DND-41 (cell line): ENCODE measurements around the gene POLE2.
"Not testable (repeated sequence)": the region's sequence is repeated elsewhere in the genome, so short reads cannot be mapped to it uniquely, and the experiment has no call there.

Experiments
- ATAC-seq: fragments of 200-7000 bp; cut with Tn5 transposase; 3 replicates; pipeline ENCODE4 v1.9.1; 2021; ENCODE audit warnings: low read depth; ENCODE audit not compliant: insufficient read depth
- DNase-seq: peaks from one replicate; pipeline ENCODE4 v3.0.0-alpha.2; 2020
- H2AFZ ChIP-seq: 2 replicates; pipeline ENCODE4 v1.6.0; 2012; ENCODE audit warnings: low read depth, low read length
- H3K27ac ChIP-seq: 2 replicates; pipeline ENCODE4 v1.5.1; 2012; ENCODE audit warnings: low read length, inconsistent platforms
- H3K27me3 ChIP-seq: fragments of 200-600 bp; sonication (generic); 2 replicates; pipeline ENCODE4 v1.6.0; 2012; ENCODE audit warnings: low read length, mild to moderate bottlenecking, inconsistent platforms; ENCODE audit not compliant: insufficient read depth, poor library complexity
- H3K36me3 ChIP-seq: 2 replicates; pipeline ENCODE4 v1.5.1; 2012; ENCODE audit warnings: low read length, inconsistent platforms; ENCODE audit not compliant: insufficient read depth
- H3K4me1 ChIP-seq: 2 replicates; pipeline ENCODE4 v1.5.1; 2012; ENCODE audit warnings: mild to moderate bottlenecking, low read length; ENCODE audit not compliant: insufficient read depth
- H3K4me2 ChIP-seq: 2 replicates; pipeline ENCODE4 v1.6.0; 2012; ENCODE audit warnings: mild to moderate bottlenecking, moderate library complexity, low read length, inconsistent platforms; ENCODE audit not compliant: insufficient read depth
- H3K4me3 ChIP-seq, 2 experiments: fragments of 200-600 bp in 1 of 2; shearing (Covaris generic) in 1 of 2; 2 replicates each; pipeline ENCODE4 v1.5.1; 2012 to 2016; ENCODE audit warnings: inconsistent platforms in 2 of 2, low read length in 2 of 2, mild to moderate bottlenecking in 2 of 2, low read depth in 1 of 2, moderate library complexity in 1 of 2
- H3K79me2 ChIP-seq: 2 replicates; pipeline ENCODE4 v1.6.0; 2012; ENCODE audit warnings: low read length, inconsistent platforms; ENCODE audit not compliant: insufficient read depth
- H3K9ac ChIP-seq: 2 replicates; pipeline ENCODE4 v1.6.0; 2012; ENCODE audit warnings: low read depth, mild to moderate bottlenecking, inconsistent platforms, low read length, moderate library complexity
- H3K9me3 ChIP-seq: 2 replicates; pipeline ENCODE4 v1.5.1; 2012; ENCODE audit warnings: low read length, moderate library complexity, mild to moderate bottlenecking, inconsistent platforms; ENCODE audit not compliant: insufficient read depth, severe bottlenecking
- H4K20me1 ChIP-seq: 2 replicates; pipeline ENCODE4 v1.6.0; 2012; ENCODE audit warnings: low read length; ENCODE audit not compliant: insufficient read depth
- EZH2 ChIP-seq: IDR thresholded peaks from 3 replicates; pipeline ENCODE4 v1.6.1; 2012; ENCODE audit warnings: borderline replicate concordance, low read depth, mild to moderate bottlenecking, moderate library complexity, low read length, inconsistent platforms; ENCODE audit not compliant: severe bottlenecking
- TF ChIP-seq, protein P1 (sequence below): IDR thresholded peaks from 2 replicates; pipeline ENCODE4 v1.5.1; 2012; ENCODE audit warnings: borderline replicate concordance, low read length, moderate library complexity, mild to moderate bottlenecking; ENCODE audit not compliant: poor library complexity, severe bottlenecking; ENCODE audit errors: extremely low read depth

Gene POLE2

GRCh38 chr14:49659526-49660455 is 28.2 kb downstream of the POLE2 start:
- no peaks in the 10 kb centered on the region for H3K9me3 ChIP-seq
- no peak overlapping the region for H3K4me2 ChIP-seq
- TF ChIP-seq, protein P1, sequence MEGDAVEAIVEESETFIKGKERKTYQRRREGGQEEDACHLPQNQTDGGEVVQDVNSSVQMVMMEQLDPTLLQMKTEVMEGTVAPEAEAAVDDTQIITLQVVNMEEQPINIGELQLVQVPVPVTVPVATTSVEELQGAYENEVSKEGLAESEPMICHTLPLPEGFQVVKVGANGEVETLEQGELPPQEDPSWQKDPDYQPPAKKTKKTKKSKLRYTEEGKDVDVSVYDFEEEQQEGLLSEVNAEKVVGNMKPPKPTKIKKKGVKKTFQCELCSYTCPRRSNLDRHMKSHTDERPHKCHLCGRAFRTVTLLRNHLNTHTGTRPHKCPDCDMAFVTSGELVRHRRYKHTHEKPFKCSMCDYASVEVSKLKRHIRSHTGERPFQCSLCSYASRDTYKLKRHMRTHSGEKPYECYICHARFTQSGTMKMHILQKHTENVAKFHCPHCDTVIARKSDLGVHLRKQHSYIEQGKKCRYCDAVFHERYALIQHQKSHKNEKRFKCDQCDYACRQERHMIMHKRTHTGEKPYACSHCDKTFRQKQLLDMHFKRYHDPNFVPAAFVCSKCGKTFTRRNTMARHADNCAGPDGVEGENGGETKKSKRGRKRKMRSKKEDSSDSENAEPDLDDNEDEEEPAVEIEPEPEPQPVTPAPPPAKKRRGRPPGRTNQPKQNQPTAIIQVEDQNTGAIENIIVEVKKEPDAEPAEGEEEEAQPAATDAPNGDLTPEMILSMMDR = no peak
- TF ChIP-seq EZH2 = no peak
- no peaks in the 10 kb centered on the region for H3K27me3 ChIP-seq
- H3K79me2 ChIP-seq = peaks cover 5% of the 10 kb centered on the region; the same call in 1 of the 2 replicates
- no peak overlapping the region for H2AFZ ChIP-seq
- ATAC-seq = no peak
- no peak overlapping the region for H3K9ac ChIP-seq
- H3K27ac ChIP-seq = no peak overlapping the region
- no peaks in the 10 kb centered on the region for H3K4me1 ChIP-seq
- no peak for DNase-seq
- H3K36me3 ChIP-seq = peaks cover 50% of the 10 kb centered on the region
- no peak overlapping the region for H3K4me3 ChIP-seq
- no peaks in the 10 kb centered on the region; the same call in 1 of the 2 replicates for H4K20me1 ChIP-seq

- H3K4me2 ChIP-seq, H2AFZ ChIP-seq, H4K20me1 ChIP-seq, H3K4me1 ChIP-seq, H3K9me3 ChIP-seq, H3K27ac ChIP-seq, ATAC-seq, DNase-seq, H3K4me3 ChIP-seq, H3K9ac ChIP-seq, H3K27me3 ChIP-seq: not testable (repeated sequence)
- Histone ChIP-seq H3K36me3 (peaks cover 51% of the 10 kb centered on the region), H3K79me2 (peaks cover 10% of the 10 kb centered on the region)
Measured at GRCh38 chr14:49657500-49657899, 30.5 kb downstream of the POLE2 start.

- ATAC-seq (no peak), DNase-seq (no peak)
- TF ChIP-seq, protein P1 = no peak
- TF ChIP-seq EZH2 = no peak
- no peaks in the 10 kb centered on the region for H3K4me1 ChIP-seq
- peaks cover 8% of the 10 kb centered on the region for H3K79me2 ChIP-seq
- no peak overlapping the region for H3K4me2 ChIP-seq
- H3K27me3 ChIP-seq = no peaks in the 10 kb centered on the region
- no peak overlapping the region for H3K9ac ChIP-seq
- no peaks in the 10 kb centered on the region for H3K9me3 ChIP-seq
- peaks cover 39% of the 10 kb centered on the region for H3K36me3 ChIP-seq
- H3K4me3 ChIP-seq = no peak overlapping the region
- no peak overlapping the region for H2AFZ ChIP-seq
- no peak overlapping the region for H3K27ac ChIP-seq
- H4K20me1 ChIP-seq = no peaks in the 10 kb centered on the region
Measured at GRCh38 chr14:49654511-49654910, 33.5 kb downstream of the POLE2 start.

DNA sequence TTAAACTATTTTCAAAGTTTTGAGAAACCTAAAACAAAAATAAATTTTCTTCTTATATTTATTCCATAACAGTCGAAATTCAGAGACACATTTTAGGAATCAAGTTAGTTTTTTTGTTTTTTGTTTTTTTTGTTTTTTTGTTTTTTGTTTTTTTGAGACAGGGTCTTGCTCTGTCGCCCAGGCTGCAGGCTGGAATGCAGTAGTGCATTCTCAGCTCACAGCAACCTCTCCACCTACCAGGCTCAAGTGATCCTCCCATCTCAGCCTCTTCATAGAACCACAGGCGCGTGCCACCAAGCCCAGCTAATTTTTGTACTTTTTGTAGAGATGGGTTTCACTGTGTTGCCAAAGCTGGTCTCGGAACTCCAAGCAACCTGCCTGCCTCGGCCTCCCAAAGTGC is 34.5 kb downstream of the POLE2 start:
- TF ChIP-seq, protein P1 = no peak
- no peak for TF ChIP-seq EZH2
- Histone ChIP-seq H3K36me3 (peaks cover 43% of the 10 kb centered on the region), H3K27me3 (no peaks in the 10 kb centered on the region), H3K9me3 (no peaks in the 10 kb centered on the region), H3K27ac (no peak overlapping the region), H3K4me2 (no peak overlapping the region), H3K9ac (no peak overlapping the region), H3K4me3 (no peak overlapping the region), H3K4me1 (no peaks in the 10 kb centered on the region), H2AFZ (no peak overlapping the region), H3K79me2 (peaks cover 8% of the 10 kb centered on the region), H4K20me1 (no peaks in the 10 kb centered on the region)
- ATAC-seq (no peak), DNase-seq (no peak)
